Naive B cell (primary cell): ENCODE measurements around the gene HIVEP1. TPM values are rescaled to one million over a fixed set of nuclear protein-coding genes. Genes with fewer than 3 reads are reported as not detected.

ENCODE experiments used
- ATAC-seq, 2 donors: fragments of 150-1000 bp; cut with Tn5 transposase; 2 replicates each; pipeline ENCODE4 v1.10.0; 2021; ENCODE audit warnings: low read depth in 2 of 2, mild to moderate bottlenecking in 2 of 2, moderate library complexity in 2 of 2
- DNase-seq: peaks from one replicate; pipeline ENCODE4 v3.0.0; 2022
- H3K27ac Mint-ChIP-seq, 6 donors: one replicate each; pipeline ENCODE4 v1.8.0; 2020 to 2022; ENCODE audit warnings: mild to moderate bottlenecking in 6 of 6, mixed read lengths in 6 of 6, moderate library complexity in 5 of 6, inconsistent platforms in 2 of 6
- H3K27me3 Mint-ChIP-seq, 3 donors: one replicate each; pipeline ENCODE4 v1.8.0; 2021 to 2022; ENCODE audit warnings: mixed read lengths in 3 of 3, mild to moderate bottlenecking in 1 of 3
- H3K36me3 Mint-ChIP-seq, 2 donors: one replicate each; pipeline ENCODE4 v1.8.0; 2020 to 2022; ENCODE audit warnings: mixed read lengths in 2 of 2, inconsistent platforms in 1 of 2, mild to moderate bottlenecking in 1 of 2
- H3K4me1 Mint-ChIP-seq, 3 donors: one replicate each; pipeline ENCODE4 v1.8.0; 2020 to 2022; ENCODE audit warnings: mixed read lengths in 3 of 3, inconsistent platforms in 1 of 3, mild to moderate bottlenecking in 1 of 3, moderate library complexity in 1 of 3
- H3K4me3 Mint-ChIP-seq, 8 donors: one replicate each; pipeline ENCODE4 v1.8.0; 2020 to 2022; ENCODE audit warnings: mild to moderate bottlenecking in 8 of 8, mixed read lengths in 8 of 8, moderate library complexity in 8 of 8, inconsistent platforms in 2 of 8
- H3K9me3 Mint-ChIP-seq, 7 donors: one replicate each; pipeline ENCODE4 v1.8.0; 2020 to 2022; ENCODE audit warnings: mixed read lengths in 7 of 7, mild to moderate bottlenecking in 5 of 7, inconsistent platforms in 2 of 7, moderate library complexity in 1 of 7
- polyA plus RNA-seq, 6 donors: library from polyadenylated mRNA; unstranded; fragments of 300-500 nt; fragmentation: Illumina TruSeq; gene quantifications; one replicate each; pipeline ENCODE4 v1.2.3, GENCODE V29; 2021; ENCODE audit warnings: low read depth in 6 of 6

The HIVEP1 gene
- polyA plus RNA-seq, 6 donors from 2014 or later = 8.2 to 10.2 (median 8.7) TPM; not detected in 1

GRCh38 chr6:12113190-12113577 is 101.1 kb downstream of the HIVEP1 start:
- Mint-ChIP-seq H3K36me3 (peaks cover 23 to 34% of the 10 kb centered on the region in 2 donors), H3K27me3 (no peaks in the 10 kb centered on the region), H3K4me3 (peak overlapping the region in 3 of 8 donors; percentile 50 to 75 (median 55)), H3K27ac (peak overlapping the region in 4 of 6 donors; percentile 62 to 95 (median 80)), H3K9me3 (peaks cover 0 to 27% (median 13%) of the 10 kb centered on the region in 7 donors), H3K4me1 (peaks cover 33 to 44% (median 44%) of the 10 kb centered on the region in 3 donors)
- ATAC-seq = no peak
- no peak for DNase-seq

DNA sequence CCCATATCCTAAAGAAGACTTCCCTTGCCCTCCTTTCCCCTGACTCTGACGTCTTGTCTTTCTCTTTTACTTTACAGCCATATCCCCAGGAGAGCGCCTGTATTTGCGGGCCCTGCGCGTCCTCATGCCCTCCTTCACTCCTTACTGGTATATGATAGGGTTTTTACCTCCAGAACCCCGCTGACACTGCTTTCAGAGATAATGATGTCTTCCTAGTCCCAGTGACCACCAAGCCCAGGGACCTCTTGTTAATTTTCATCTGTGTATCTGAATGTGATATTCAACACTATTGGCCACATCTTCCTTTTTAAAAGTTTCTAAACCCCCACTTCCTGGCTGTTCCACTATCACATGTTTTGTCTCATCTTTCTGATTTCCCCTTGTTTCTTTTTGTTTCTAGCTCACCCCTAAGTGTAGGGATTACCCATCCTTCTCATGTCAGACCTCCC is 102.0 kb downstream of the HIVEP1 start:
- peak overlapping the region; percentile 30 to 97 (median 80) for H3K27ac Mint-ChIP-seq
- ATAC-seq (peak; percentile 85), DNase-seq (peak; percentile 29)
- H3K4me1 Mint-ChIP-seq = peaks cover 41 to 52% (median 52%) of the 10 kb centered on the region in 3 donors
- H3K27me3 Mint-ChIP-seq = no peaks in the 10 kb centered on the region
- peaks cover 23 to 34% of the 10 kb centered on the region in 2 donors for H3K36me3 Mint-ChIP-seq
- H3K4me3 Mint-ChIP-seq = peak overlapping the region in 6 of 8 donors; percentile 13 to 74 (median 48)
- H3K9me3 Mint-ChIP-seq = peaks cover 0 to 27% (median 13%) of the 10 kb centered on the region in 7 donors

DNA sequence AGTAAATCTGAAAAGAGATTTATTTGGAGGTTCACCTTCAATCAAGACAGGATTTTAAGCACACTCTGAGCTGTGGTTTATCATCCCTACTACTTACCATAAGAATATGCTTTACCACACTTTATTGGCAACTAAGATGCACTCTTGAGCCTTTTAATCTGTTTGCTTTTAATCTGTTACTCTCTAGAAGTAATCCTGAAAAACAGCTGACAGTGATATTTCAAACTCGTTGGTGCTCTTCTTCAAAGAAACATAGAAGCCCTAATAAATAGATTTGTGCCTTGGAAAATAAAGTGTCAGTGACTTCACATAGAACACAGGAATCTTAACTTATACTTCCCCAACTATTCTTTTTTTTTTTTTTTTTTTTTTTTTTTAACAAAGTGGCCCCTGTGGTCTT is 102.9 kb downstream of the HIVEP1 start:
- peaks cover 28 to 29% of the 10 kb centered on the region in 2 donors for H3K36me3 Mint-ChIP-seq
- H3K27ac Mint-ChIP-seq = peak overlapping the region in 1 of 6 donors; percentile 76
- DNase-seq (no peak), ATAC-seq (no peak)
- H3K4me1 Mint-ChIP-seq = peaks cover 44 to 56% (median 49%) of the 10 kb centered on the region in 3 donors
- H3K27me3 Mint-ChIP-seq = no peaks in the 10 kb centered on the region
- peaks cover 0 to 27% (median 13%) of the 10 kb centered on the region in 7 donors for H3K9me3 Mint-ChIP-seq
- peak overlapping the region in 1 of 8 donors; percentile 37 for H3K4me3 Mint-ChIP-seq

- Mint-ChIP-seq H3K9me3 (peaks cover 0 to 27% (median 13%) of the 10 kb centered on the region in 7 donors), H3K4me3 (peak overlapping the region in 2 of 8 donors; percentile 37 to 44), H3K27ac (peak overlapping the region in 2 of 6 donors; percentile 72 to 85), H3K36me3 (peaks cover 29 to 30% of the 10 kb centered on the region in 2 donors), H3K4me1 (peaks cover 44 to 54% (median 50%) of the 10 kb centered on the region in 3 donors), H3K27me3 (no peaks in the 10 kb centered on the region)
- ATAC-seq (no peak), DNase-seq (no peak)
These were observed 103.4 kb downstream of the HIVEP1 start for GRCh38 chr6:12115492-12115891.

DNA sequence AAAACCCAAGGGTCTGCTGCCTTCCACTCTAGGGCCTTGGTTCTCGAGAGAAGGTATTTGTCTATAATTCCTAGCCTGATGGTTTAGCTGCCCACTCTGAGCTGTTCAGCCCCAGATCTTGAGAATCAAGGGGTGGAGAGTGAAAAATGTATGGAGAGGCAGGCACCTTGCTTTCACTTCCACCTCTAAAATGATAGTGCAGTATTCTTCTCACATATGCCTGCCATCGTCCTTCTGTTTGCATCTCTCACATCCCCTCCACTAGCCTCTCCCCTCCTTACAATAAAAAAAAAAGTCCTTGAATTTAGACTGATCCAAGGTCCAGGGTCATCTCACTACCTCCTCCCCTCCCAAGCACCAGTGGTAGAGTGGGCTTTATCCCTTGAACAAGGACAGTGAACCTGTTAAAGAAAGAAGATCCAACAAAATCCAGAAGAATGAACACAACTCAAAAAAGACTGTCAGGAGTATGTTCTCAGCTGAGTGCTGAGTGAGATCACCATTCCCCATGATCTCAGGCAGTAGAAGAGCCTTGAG is 104.2 kb downstream of the HIVEP1 start:
- Mint-ChIP-seq H3K27me3 (no peaks in the 10 kb centered on the region), H3K4me3 (peak overlapping the region in 4 of 8 donors; percentile 5 to 64 (median 42)), H3K9me3 (peaks cover 0 to 27% (median 13%) of the 10 kb centered on the region in 7 donors), H3K36me3 (peaks cover 30 to 33% of the 10 kb centered on the region in 2 donors), H3K27ac (peak overlapping the region in 4 of 6 donors; percentile 7 to 92 (median 58)), H3K4me1 (peaks cover 44 to 53% (median 47%) of the 10 kb centered on the region in 3 donors)
- no peak for ATAC-seq
- DNase-seq = no peak

- DNase-seq (no peak), ATAC-seq (no peak)
- H3K27ac Mint-ChIP-seq = peak overlapping the region in 1 of 6 donors; percentile 7
- H3K4me3 Mint-ChIP-seq = no peak overlapping the region
- H3K27me3 Mint-ChIP-seq = no peaks in the 10 kb centered on the region
- H3K4me1 Mint-ChIP-seq = peaks cover 44 to 53% (median 47%) of the 10 kb centered on the region in 3 donors
- peaks cover 0 to 27% (median 13%) of the 10 kb centered on the region in 7 donors for H3K9me3 Mint-ChIP-seq
- peaks cover 30 to 38% of the 10 kb centered on the region in 2 donors for H3K36me3 Mint-ChIP-seq
These were observed 104.9 kb downstream of the HIVEP1 start for GRCh38 chr6:12116978-12117377.

- ATAC-seq (no peak), DNase-seq (no peak)
- Mint-ChIP-seq H3K36me3 (peaks cover 30 to 43% of the 10 kb centered on the region in 2 donors), H3K27ac (peak overlapping the region in 2 of 6 donors; percentile 24 to 68), H3K4me1 (peaks cover 34 to 40% (median 38%) of the 10 kb centered on the region in 3 donors), H3K4me3 (no peak overlapping the region), H3K27me3 (no peaks in the 10 kb centered on the region), H3K9me3 (peaks cover 0 to 27% (median 13%) of the 10 kb centered on the region in 7 donors)
These were observed 106.5 kb downstream of the HIVEP1 start for GRCh38 chr6:12118607-12119006.

DNA sequence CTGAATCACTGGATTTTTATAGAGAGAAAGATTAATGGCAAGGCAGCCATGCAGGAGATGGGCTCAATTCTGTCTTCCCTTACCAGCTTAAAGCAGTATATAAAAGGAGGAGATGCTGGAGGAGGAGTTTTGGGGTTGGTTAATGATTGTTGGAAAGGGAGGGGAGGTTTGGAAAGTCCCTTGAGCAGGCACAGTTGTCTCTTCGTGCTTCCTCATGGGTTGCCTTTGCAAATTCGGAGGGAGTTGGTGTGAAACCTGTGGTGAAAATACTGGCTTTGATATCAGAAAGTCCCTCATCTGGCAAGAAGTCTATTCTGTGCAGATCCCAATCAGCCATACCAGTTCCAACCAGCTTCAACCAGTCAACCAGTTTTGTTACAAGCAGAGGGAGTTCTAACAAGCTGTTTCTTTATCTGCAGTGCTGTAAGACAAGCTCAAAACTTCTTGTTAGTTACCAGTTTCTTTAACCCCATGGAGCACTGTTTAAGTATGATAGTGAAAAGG is 107.0 kb downstream of the HIVEP1 start:
- peak; percentile 7 for DNase-seq
- Mint-ChIP-seq H3K36me3 (peaks cover 35 to 48% of the 10 kb centered on the region in 2 donors), H3K27me3 (no peaks in the 10 kb centered on the region), H3K4me3 (peak overlapping the region in 1 of 8 donors; percentile 7), H3K27ac (peak overlapping the region in 3 of 6 donors; percentile 68 to 77 (median 75)), H3K9me3 (peaks cover 0 to 27% (median 13%) of the 10 kb centered on the region in 7 donors), H3K4me1 (peaks cover 29 to 35% (median 33%) of the 10 kb centered on the region in 3 donors)
- ATAC-seq = peak; percentile 77 to 83

DNA sequence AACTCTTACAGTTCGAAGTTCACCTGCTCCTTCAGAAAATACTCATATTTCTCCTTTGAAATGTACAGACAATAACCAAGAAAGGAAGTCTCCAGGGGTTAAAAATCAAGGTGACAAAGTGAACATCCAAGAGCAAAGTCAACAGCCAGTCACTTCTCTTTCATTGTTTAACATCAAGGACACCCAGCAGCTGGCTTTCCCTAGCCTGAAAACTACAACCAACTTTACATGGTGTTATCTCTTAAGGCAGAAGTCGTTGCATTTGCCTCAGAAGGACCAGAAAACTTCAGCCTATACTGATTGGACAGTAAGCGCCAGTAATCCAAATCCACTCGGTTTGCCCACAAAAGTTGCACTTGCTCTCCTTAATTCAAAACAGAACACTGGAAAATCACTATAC is 113.3 kb downstream of the HIVEP1 start:
- H3K27ac Mint-ChIP-seq = no peak overlapping the region
- peaks cover 34 to 52% of the 10 kb centered on the region in 2 donors for H3K36me3 Mint-ChIP-seq
- H3K4me3 Mint-ChIP-seq = no peak overlapping the region
- ATAC-seq (no peak), DNase-seq (no peak)
- H3K4me1 Mint-ChIP-seq = peaks cover 0 to 5% (median 0%) of the 10 kb centered on the region in 3 donors
- H3K9me3 Mint-ChIP-seq = no peaks in the 10 kb centered on the region
- no peaks in the 10 kb centered on the region for H3K27me3 Mint-ChIP-seq

DNA sequence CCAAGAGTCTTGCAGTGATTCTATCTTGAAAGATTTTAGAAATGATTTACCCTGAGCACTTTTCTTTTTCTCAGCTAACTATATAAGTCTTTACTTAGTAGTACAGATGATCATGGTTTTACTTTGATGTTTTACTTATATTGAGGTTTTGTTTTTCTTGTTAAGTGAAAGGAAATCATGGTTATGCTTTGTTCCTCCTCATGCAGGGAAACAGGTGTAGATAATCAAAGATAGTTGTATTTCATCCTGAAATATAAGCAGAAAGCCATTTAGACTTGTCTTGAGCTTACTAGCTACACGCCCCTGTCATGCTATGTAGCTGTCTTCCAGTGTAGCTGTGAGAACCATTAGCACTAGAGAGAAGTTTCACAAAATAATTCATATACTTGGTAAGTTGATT is 113.9 kb downstream of the HIVEP1 start:
- Mint-ChIP-seq H3K4me1 (peaks cover 0 to 4% (median 0%) of the 10 kb centered on the region in 3 donors), H3K27ac (no peak overlapping the region), H3K27me3 (no peaks in the 10 kb centered on the region), H3K4me3 (no peak overlapping the region), H3K36me3 (peaks cover 27 to 45% of the 10 kb centered on the region in 2 donors), H3K9me3 (no peaks in the 10 kb centered on the region)
- ATAC-seq = no peak
- DNase-seq = no peak

DNA sequence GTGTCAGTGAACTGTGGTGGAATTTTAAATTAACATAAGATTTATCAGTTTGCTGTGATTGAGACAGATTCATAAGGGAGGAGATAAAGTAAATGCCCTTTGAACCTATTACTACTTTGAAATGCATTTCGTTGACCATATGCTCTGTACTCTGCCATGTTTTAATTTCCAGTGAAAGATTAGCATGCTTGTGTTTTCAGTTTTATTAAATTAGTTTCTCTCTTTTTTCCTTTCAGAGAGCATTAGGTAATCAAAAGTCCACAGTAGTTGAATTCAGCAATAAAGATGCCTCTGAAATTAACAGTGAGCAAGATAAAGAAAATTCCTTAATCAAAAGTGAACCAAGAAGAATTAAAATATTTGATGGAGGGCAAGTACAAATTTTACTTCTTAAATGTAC is 117.4 kb downstream of the HIVEP1 start:
- Mint-ChIP-seq H3K4me3 (no peak overlapping the region), H3K4me1 (peaks cover 0 to 10% (median 4%) of the 10 kb centered on the region in 3 donors), H3K27me3 (no peaks in the 10 kb centered on the region), H3K9me3 (no peaks in the 10 kb centered on the region), H3K36me3 (peaks cover 17 to 25% of the 10 kb centered on the region in 2 donors), H3K27ac (no peak overlapping the region)
- ATAC-seq = no peak
- DNase-seq = no peak

- Mint-ChIP-seq H3K4me1 (peaks cover 0 to 10% (median under 1%) of the 10 kb centered on the region in 3 donors), H3K36me3 (peaks cover 13 to 21% of the 10 kb centered on the region in 2 donors), H3K9me3 (no peaks in the 10 kb centered on the region), H3K4me3 (no peak overlapping the region), H3K27me3 (no peaks in the 10 kb centered on the region), H3K27ac (peak overlapping the region in 1 of 6 donors; percentile 7)
- ATAC-seq (no peak), DNase-seq (no peak)
These were observed 120.5 kb downstream of the HIVEP1 start for GRCh38 chr6:12132351-12133222.

GRCh38 chr6:12134581-12134980 is 122.5 kb downstream of the HIVEP1 start:
- peaks cover 0 to 5% (median 0%) of the 10 kb centered on the region in 7 donors for H3K9me3 Mint-ChIP-seq
- no peaks in the 10 kb centered on the region for H3K27me3 Mint-ChIP-seq
- peak overlapping the region in 1 of 6 donors; percentile 51 for H3K27ac Mint-ChIP-seq
- H3K36me3 Mint-ChIP-seq = peaks cover 23 to 25% of the 10 kb centered on the region in 2 donors
- DNase-seq (no peak), ATAC-seq (no peak)
- H3K4me3 Mint-ChIP-seq = no peak overlapping the region
- peaks cover 0 to 10% (median 4%) of the 10 kb centered on the region in 3 donors for H3K4me1 Mint-ChIP-seq
